Right lobe of liver (tissue), 4 donors: ENCODE data around the gene STK32B.

Source experiments
- CTCF ChIP-seq, 4 donors: fragments of 200-600 bp in 3 of 4; fragments of 450-650 bp in 1 of 4; IDR thresholded peaks; one replicate each; pipeline versions ENCODE4 v1.5.1 to v1.8.0; 2016 to 2022; ENCODE audit warnings: antibody characterized with exemption in 4 of 4, mild to moderate bottlenecking in 2 of 4
- POLR2A ChIP-seq: fragments of 450-650 bp; IDR thresholded peaks from one replicate; pipeline ENCODE4 v1.6.1; 2017; ENCODE audit warnings: antibody characterized with exemption, mild to moderate bottlenecking
- donor health status: DM: no; HTN: no; CAD: no.
- donor health status: DM: no; HTN: no; CAD: no.
- donor health status: DM: no; HTN: yes; CAD: no.

- TF ChIP-seq CTCF (IDR thresholded peaks at IDR 0.05): no peak
- no peak for TF ChIP-seq POLR2A
Measured at GRCh38 chr4:5143940-5144339, 92.7 kb downstream of the STK32B start.
